Left ventricle myocardium inferior (tissue), 1 donor: ENCODE measurements around the gene OSBPL3. TPM values are rescaled to one million over a fixed set of nuclear protein-coding genes. Genes with fewer than 3 reads are reported as not detected.

Experiments
- DNase-seq: peaks from one replicate; pipeline ENCODE4 v3.0.0-alpha.2; 2020
- H3K27ac ChIP-seq: fragments of 200-600 bp; replicated peaks from 2 replicates; pipeline ENCODE4 v1.8.0; 2021
- H3K27me3 ChIP-seq: fragments of 200-600 bp; 2 replicates; pipeline ENCODE4 v1.8.0; 2021; ENCODE audit warnings: low read depth
- H3K36me3 ChIP-seq: fragments of 200-600 bp; 2 replicates; pipeline ENCODE4 v1.8.0; 2021
- H3K4me1 ChIP-seq: fragments of 200-600 bp; 2 replicates; pipeline ENCODE4 v1.8.0; 2021
- H3K4me3 ChIP-seq: fragments of 200-600 bp; 2 replicates; pipeline ENCODE4 v1.8.0; 2021; ENCODE audit warnings: mild to moderate bottlenecking, moderate library complexity
- H3K9me3 ChIP-seq: fragments of 200-600 bp; replicated peaks from 2 replicates; pipeline ENCODE4 v1.8.0; 2021
- intact Hi-C: fragments of 100-400 bp; cut with micrococcal nuclease; formaldehyde crosslinking; loops from one replicate; pipeline ENCODE4 v1.11.0; 2022
- total RNA-seq: library from RNA; stranded (reverse); fragmentation: NEBNext Ultra II Directional; extraction: Animal tissue kit (Norgen Biotek cat#: 25700); gene quantifications from one replicate; pipeline ENCODE4 v1.2.1, GENCODE V29; 2021
- TF ChIP-seq, protein P1 (sequence below): fragments of 200-600 bp; IDR thresholded peaks from 2 replicates; pipeline ENCODE4 v1.8.0; 2021; ENCODE audit warnings: antibody characterized with exemption, mild to moderate bottlenecking, borderline replicate concordance
- donor health status: DM: no; HTN: yes; CAD: no; lungs with severe emphysema.

Gene OSBPL3
- total RNA-seq, 1 donor from 2014 or later: 4.3 TPM

GRCh38 chr7:24764972-24765744, 214.8 kb downstream of the OSBPL3 start:
- Histone ChIP-seq H3K9me3 (peaks cover under 1% of the 10 kb centered on the region), H3K27ac (no peak overlapping the region), H3K4me3 (no peak overlapping the region), H3K4me1 (peaks cover 14% of the 10 kb centered on the region), H3K36me3 (no peaks in the 10 kb centered on the region), H3K27me3 (no peaks in the 10 kb centered on the region)
- DNase-seq: no peak
- intact Hi-C loops: no loop called here
- TF ChIP-seq, protein P1, sequence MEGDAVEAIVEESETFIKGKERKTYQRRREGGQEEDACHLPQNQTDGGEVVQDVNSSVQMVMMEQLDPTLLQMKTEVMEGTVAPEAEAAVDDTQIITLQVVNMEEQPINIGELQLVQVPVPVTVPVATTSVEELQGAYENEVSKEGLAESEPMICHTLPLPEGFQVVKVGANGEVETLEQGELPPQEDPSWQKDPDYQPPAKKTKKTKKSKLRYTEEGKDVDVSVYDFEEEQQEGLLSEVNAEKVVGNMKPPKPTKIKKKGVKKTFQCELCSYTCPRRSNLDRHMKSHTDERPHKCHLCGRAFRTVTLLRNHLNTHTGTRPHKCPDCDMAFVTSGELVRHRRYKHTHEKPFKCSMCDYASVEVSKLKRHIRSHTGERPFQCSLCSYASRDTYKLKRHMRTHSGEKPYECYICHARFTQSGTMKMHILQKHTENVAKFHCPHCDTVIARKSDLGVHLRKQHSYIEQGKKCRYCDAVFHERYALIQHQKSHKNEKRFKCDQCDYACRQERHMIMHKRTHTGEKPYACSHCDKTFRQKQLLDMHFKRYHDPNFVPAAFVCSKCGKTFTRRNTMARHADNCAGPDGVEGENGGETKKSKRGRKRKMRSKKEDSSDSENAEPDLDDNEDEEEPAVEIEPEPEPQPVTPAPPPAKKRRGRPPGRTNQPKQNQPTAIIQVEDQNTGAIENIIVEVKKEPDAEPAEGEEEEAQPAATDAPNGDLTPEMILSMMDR: no peak

DNA sequence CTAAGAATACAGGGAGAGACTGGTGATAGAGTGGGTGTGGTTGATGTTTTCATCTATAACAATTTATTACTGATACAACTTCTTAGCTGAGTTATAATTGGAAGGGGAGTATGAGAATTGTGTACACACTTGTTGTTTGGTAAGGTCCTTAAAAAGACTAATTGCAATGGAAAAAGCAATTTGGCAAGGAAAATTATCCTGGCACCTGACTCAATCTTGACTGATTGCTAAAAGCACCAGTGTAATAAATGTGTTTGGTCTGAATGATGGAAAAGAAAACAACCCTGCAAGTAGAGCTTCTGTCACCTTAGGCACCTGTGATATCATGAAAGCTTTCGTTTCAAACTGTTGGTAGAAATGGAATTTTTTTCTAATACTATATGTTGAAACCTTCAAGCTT, 216.0 kb downstream of the OSBPL3 start:
- Histone ChIP-seq H3K9me3 (no peaks in the 10 kb centered on the region), H3K27me3 (no peaks in the 10 kb centered on the region), H3K36me3 (no peaks in the 10 kb centered on the region), H3K27ac (no peak overlapping the region), H3K4me3 (no peak overlapping the region), H3K4me1 (peaks cover 14% of the 10 kb centered on the region)
- intact Hi-C loops: no loop called here
- TF ChIP-seq, protein P1: no peak
- no peak for DNase-seq

DNA sequence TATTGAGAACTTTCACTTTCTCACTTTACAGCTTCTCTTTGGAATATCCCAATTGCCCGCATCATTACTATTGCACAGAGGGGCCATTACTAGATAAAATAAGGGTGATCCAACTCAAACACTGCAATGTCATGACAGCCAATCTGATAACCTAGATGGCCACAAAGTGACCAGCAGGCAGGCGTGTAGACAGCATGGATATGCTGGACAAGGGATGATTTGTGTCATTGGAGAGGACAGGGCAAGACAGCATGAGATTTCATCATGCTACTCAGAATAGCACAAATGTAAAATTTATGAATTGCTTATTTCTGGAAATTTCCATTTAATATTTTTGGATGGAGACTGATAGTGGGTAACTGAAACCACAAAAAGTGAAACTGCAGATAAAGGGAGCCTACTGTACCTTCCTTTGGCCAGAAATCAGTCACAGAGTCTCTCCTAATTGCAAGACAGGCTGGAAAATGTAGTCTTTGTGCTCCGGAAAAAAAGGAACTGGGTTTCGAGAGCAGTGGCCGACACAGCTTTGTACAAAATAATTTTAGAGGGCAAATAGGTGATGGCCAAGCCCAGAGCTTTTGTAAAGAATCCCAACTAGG, 216.6 kb downstream of the OSBPL3 start:
- intact Hi-C loops: no loop called here
- H3K27ac ChIP-seq: no peak overlapping the region
- no peaks in the 10 kb centered on the region for H3K36me3 ChIP-seq
- TF ChIP-seq, protein P1: no peak
- H3K27me3 ChIP-seq: no peaks in the 10 kb centered on the region
- H3K4me1 ChIP-seq: peaks cover 18% of the 10 kb centered on the region
- H3K9me3 ChIP-seq: no peaks in the 10 kb centered on the region
- H3K4me3 ChIP-seq: no peak overlapping the region
- DNase-seq: no peak

DNA sequence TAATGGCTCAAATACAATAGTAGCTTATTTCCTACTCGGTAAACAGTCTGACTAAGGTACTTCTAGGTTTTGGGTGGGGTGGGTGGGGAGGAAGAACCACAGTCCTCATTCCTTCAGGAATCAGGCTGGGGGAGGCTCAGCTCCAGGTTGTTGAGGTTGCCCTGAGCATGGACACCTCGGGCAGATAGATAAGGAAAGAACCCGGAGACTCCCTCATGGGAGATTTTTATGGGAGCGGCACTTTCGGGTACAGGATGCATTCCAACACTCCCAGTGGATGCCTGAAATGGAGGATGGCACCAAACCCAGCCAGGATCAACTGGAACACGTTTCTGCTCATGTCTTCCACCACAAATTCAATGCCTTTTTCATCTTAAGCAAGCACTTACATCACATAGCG, 217.2 kb downstream of the OSBPL3 start:
- H3K4me1 ChIP-seq: peaks cover 24% of the 10 kb centered on the region
- intact Hi-C loops: no loop called here
- TF ChIP-seq, protein P1: no peak
- H3K36me3 ChIP-seq: no peaks in the 10 kb centered on the region
- no peak for DNase-seq
- H3K27me3 ChIP-seq: no peaks in the 10 kb centered on the region
- no peaks in the 10 kb centered on the region for H3K9me3 ChIP-seq
- H3K27ac ChIP-seq: no peak overlapping the region
- H3K4me3 ChIP-seq: no peak overlapping the region

DNA sequence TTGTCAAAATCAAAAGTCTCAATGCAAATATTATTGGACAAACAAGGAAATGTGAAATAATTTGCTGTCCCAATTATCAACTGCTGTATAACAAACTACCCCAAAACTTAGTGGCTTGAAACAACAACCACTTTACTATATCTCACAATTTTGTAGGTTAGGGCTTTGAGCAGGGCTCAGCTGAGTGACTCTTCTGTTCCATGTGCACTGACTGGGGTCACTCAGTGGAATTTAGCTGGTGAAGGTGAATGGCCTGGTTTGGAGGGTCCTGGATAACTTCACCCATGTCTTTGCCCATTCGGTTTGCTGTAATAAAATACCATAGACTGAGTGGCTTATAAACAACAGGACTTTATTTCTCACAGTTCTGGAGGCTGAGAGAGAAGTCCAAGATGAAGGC, 219.0 kb downstream of the OSBPL3 start:
- Histone ChIP-seq H3K36me3 (no peaks in the 10 kb centered on the region), H3K27ac (no peak overlapping the region), H3K9me3 (no peaks in the 10 kb centered on the region), H3K27me3 (no peaks in the 10 kb centered on the region), H3K4me3 (no peak overlapping the region), H3K4me1 (peaks cover 38% of the 10 kb centered on the region)
- TF ChIP-seq, protein P1: no peak
- no peak for DNase-seq
- intact Hi-C loops: no loop called here
